ENCODE results near the gene LAMA4. TPM values are rescaled to one million over a fixed set of nuclear protein-coding genes. Genes with fewer than 3 reads are reported as not detected.
A peak's percentile ranks its signal among the peaks of the same experiment; 100 is the strongest.

LAMA4 gene
- total RNA-seq, 6 experiments from 2014 or later = 80.6 to 130 (median 89.8) TPM

DNA sequence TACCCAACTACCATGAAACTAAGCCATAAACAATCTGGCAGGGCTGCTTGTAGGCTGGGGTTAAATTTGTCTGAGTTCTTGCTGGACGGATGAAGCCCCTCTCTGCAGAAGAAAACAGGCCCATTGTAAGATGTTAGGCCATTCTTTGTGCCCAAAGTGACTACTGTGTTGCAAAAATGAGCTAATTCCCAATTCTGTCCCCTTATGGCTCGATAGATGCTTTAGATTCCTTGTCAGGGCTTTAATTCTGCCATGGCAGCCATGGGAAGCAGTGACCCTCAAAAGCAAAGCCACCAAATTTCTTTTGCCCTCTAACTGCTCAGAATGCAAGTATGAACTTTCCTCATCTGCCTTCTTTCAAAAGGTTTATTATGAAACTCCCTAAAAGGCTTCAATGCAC, 45.2 kb downstream of the LAMA4 start:
- peaks cover 55% of the 10 kb centered on the region for H3K4me1 Mint-ChIP-seq (ENCODE audit: low read depth)
- TF ChIP-seq, protein P1, sequence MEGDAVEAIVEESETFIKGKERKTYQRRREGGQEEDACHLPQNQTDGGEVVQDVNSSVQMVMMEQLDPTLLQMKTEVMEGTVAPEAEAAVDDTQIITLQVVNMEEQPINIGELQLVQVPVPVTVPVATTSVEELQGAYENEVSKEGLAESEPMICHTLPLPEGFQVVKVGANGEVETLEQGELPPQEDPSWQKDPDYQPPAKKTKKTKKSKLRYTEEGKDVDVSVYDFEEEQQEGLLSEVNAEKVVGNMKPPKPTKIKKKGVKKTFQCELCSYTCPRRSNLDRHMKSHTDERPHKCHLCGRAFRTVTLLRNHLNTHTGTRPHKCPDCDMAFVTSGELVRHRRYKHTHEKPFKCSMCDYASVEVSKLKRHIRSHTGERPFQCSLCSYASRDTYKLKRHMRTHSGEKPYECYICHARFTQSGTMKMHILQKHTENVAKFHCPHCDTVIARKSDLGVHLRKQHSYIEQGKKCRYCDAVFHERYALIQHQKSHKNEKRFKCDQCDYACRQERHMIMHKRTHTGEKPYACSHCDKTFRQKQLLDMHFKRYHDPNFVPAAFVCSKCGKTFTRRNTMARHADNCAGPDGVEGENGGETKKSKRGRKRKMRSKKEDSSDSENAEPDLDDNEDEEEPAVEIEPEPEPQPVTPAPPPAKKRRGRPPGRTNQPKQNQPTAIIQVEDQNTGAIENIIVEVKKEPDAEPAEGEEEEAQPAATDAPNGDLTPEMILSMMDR (IDR thresholded peaks at IDR 0.05) = no peak
- DNase-seq = no peak
- H3K4me3 Mint-ChIP-seq = no peak overlapping the region
- no peak overlapping the region for H3K27ac Mint-ChIP-seq
- no peaks in the 10 kb centered on the region; the same call in 1 of the 2 replicates for H3K27me3 Mint-ChIP-seq (ENCODE audit: insufficient read depth)
- no peaks in the 10 kb centered on the region for H3K9me3 Mint-ChIP-seq
- peaks cover 61% of the 10 kb centered on the region for H3K36me3 Mint-ChIP-seq (ENCODE audit: low read depth)

DNA sequence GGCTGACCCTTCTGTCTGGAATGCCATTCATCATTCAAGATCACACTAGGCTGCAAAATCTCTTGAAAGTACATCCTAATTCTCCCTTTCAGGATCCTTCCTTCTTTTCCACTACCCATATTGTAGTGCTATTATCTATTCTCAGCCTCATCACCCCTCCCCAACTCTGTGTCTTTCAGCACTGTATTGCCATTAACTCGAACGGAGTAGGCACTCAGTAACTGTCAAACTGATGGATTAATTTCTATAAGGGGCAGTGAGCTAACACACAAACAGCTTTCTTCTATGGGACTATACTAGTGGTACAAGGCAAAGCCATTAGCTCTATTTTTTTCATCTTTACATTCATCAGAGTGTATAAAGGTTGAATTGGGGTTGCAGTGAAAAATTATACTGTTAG, 46.6 kb downstream of the LAMA4 start:
- Mint-ChIP-seq H3K4me3 (no peak overlapping the region), H3K27ac (no peak overlapping the region), H3K27me3 (ENCODE audit: insufficient read depth) (no peaks in the 10 kb centered on the region; the same call in 1 of the 2 replicates), H3K36me3 (ENCODE audit: low read depth) (peaks cover 52% of the 10 kb centered on the region), H3K4me1 (ENCODE audit: low read depth) (peaks cover 60% of the 10 kb centered on the region), H3K9me3 (no peaks in the 10 kb centered on the region)
- DNase-seq = no peak
- TF ChIP-seq, protein P1 (IDR thresholded peaks at IDR 0.05) = no peak

DNA sequence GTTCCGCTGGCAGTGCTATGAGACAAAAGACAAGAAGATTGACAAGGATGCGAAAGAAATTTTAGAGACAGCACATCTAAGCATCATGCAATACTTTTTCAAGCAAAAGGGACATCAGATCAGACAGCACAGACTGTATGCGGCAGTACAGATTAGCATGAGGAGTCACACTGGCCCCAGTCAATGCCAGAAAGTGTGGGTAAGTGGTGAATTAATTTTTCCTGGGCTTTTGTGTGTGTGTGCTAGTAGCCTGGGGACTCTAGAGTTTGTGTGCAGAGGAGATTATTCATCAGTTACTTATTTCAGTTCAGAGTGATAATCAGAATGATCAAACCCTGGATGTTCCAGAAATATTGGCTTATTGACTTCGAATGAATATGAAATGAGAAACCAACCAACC, 47.2 kb downstream of the LAMA4 start:
- no peak for DNase-seq
- no peaks in the 10 kb centered on the region; the same call in 1 of the 2 replicates for H3K27me3 Mint-ChIP-seq (ENCODE audit: insufficient read depth)
- TF ChIP-seq, protein P1 (IDR thresholded peaks at IDR 0.05) = no peak
- peak overlapping the region; percentile 3; the same call in 1 of the 2 replicates for H3K27ac Mint-ChIP-seq
- H3K4me1 Mint-ChIP-seq (ENCODE audit: low read depth) = peaks cover 67% of the 10 kb centered on the region
- no peak overlapping the region for H3K4me3 Mint-ChIP-seq
- no peaks in the 10 kb centered on the region for H3K9me3 Mint-ChIP-seq
- H3K36me3 Mint-ChIP-seq (ENCODE audit: low read depth) = peaks cover 58% of the 10 kb centered on the region

DNA sequence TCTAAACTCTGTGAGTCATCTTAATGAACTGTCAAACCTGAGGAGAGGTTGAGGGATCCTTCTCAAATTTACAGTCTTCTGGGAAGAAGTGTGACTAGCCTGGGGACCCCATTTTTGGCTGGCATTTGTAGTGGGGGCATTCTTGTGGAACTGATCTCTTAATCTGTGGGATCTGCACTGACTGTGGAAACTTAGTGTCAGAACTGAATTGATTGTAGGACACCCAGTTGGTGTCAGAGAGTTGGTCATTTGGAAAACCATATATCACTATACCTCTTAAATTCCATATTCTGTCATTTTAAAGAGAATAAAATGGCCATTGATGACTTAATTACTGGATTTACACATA, 48.3 kb downstream of the LAMA4 start:
- Mint-ChIP-seq H3K4me1 (ENCODE audit: low read depth) (peaks cover 71% of the 10 kb centered on the region), H3K27ac (peak overlapping the region; percentile 96), H3K36me3 (ENCODE audit: low read depth) (peaks cover 53% of the 10 kb centered on the region), H3K9me3 (no peaks in the 10 kb centered on the region), H3K27me3 (ENCODE audit: insufficient read depth) (no peaks in the 10 kb centered on the region; the same call in 1 of the 2 replicates), H3K4me3 (0 out of 2 replicates have a peak overlapping the region, but pooled peaks have one; percentile 7)
- TF ChIP-seq, protein P1 (IDR thresholded peaks at IDR 0.05) = no peak
- no peak for DNase-seq

DNA sequence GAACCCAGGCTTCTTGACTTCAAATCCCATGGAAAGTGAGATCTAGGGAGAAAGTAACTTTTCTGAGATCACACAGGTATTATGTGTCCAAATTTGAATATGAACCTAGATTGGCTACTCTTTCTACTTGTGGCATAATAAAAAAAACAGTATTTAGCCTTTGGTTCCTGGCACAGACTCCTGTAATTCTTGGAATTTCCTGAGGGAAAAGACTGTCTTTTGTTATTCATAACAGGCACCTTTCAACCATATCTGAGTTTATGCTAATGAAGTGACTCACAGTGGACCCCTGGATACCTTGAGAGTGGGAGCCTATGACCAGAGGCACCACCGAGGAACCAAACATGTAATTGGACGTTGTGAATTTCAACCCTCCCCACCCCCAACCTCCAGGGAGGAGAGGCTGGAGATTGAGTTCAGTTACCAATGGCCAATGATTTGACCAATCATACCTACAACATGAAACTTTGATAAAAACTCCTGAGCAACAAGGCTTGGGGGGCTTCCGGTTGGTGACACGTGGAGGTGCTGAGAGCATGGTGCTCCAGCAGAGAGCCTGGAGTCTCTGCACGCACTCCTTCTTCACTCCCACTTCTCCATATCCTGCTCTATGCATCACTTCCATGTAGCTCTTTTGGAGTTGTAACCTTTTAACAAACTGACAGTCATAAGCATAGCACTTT, 48.8 kb downstream of the LAMA4 start:
- H3K9me3 Mint-ChIP-seq = no peaks in the 10 kb centered on the region
- peak overlapping the region; percentile 96 for H3K27ac Mint-ChIP-seq
- H3K36me3 Mint-ChIP-seq (ENCODE audit: low read depth) = peaks cover 57% of the 10 kb centered on the region
- TF ChIP-seq, protein P1 (IDR thresholded peaks at IDR 0.05) = no peak
- no peak for DNase-seq
- no peaks in the 10 kb centered on the region; the same call in 1 of the 2 replicates for H3K27me3 Mint-ChIP-seq (ENCODE audit: insufficient read depth)
- H3K4me3 Mint-ChIP-seq = 0 out of 2 replicates have a peak overlapping the region, but pooled peaks have one; percentile 7
- H3K4me1 Mint-ChIP-seq (ENCODE audit: low read depth) = peaks cover 71% of the 10 kb centered on the region

Measured in HFFc6 (cell line).